ENCODE data around the gene TWNK. TPM values are rescaled to one million over a fixed set of nuclear protein-coding genes. Genes with fewer than 3 reads are reported as not detected.

TWNK gene
- total RNA-seq, 1 experiment from 2014 or later = 38.7 TPM

DNA sequence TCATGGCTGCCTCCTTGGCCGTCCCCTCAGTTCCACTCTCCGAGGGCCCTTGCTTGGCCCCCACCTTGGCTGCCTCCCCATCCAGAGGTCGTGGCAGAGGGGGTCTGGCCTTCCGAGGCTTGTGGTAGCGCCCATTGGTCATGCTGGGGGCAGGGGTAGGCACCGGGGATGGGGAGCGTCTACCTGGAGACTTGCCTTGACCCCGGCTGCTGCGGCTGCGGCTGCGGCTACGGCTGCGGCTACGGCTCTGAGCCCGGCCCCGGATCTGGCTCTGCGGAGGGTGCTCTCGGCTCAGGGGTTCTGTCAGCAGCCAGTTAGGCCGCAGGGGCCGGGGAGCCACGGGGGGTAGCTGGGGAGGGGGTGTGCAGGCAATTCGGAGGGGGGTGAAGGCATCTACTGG, 23.0 kb downstream of the TWNK start:
- H2BK12ac ChIP-seq (ENCODE audit: insufficient read length, low read depth, low read length) = no peak overlapping the region
- no peak overlapping the region for H3K23ac ChIP-seq (ENCODE audit: insufficient read length, low read depth, low read length)
- no peaks in the 10 kb centered on the region for H3K23me2 ChIP-seq (ENCODE audit: insufficient read length, low read depth, low read length, poor library complexity, severe bottlenecking)
- no peak overlapping the region for H3K27ac Mint-ChIP-seq
- peaks cover 19 to 35% of the 10 kb centered on the region in 2 experiments for H3K4me1 Mint-ChIP-seq
- no peaks in the 10 kb centered on the region for H3K4me1 ChIP-seq (ENCODE audit: insufficient read depth, low read length)
- H3K36me3 Mint-ChIP-seq (ENCODE audit: insufficient read depth in 1 of 3, low read depth in 3 of 3) = peaks cover 7 to 21% (median 17%) of the 10 kb centered on the region in 3 experiments; a peak in 5 of 7 replicates
- peaks cover 18% of the 10 kb centered on the region for H3K27me3 Mint-ChIP-seq (ENCODE audit: low read depth)
- no peak overlapping the region for H3K56ac ChIP-seq (ENCODE audit: insufficient read length, low read depth, low read length)
- no peaks in the 10 kb centered on the region for H3K79me1 ChIP-seq (ENCODE audit: insufficient read depth, low read depth, low read length, poor library complexity, severe bottlenecking)
- H3K4me3 Mint-ChIP-seq = no peak overlapping the region
- no peak overlapping the region for H4K8ac ChIP-seq (replicated peaks; ENCODE audit: insufficient read length, low read depth, low read length)
- H2AK5ac ChIP-seq (ENCODE audit: insufficient read length, low read length) = no peak overlapping the region
- TF ChIP-seq, protein P1, sequence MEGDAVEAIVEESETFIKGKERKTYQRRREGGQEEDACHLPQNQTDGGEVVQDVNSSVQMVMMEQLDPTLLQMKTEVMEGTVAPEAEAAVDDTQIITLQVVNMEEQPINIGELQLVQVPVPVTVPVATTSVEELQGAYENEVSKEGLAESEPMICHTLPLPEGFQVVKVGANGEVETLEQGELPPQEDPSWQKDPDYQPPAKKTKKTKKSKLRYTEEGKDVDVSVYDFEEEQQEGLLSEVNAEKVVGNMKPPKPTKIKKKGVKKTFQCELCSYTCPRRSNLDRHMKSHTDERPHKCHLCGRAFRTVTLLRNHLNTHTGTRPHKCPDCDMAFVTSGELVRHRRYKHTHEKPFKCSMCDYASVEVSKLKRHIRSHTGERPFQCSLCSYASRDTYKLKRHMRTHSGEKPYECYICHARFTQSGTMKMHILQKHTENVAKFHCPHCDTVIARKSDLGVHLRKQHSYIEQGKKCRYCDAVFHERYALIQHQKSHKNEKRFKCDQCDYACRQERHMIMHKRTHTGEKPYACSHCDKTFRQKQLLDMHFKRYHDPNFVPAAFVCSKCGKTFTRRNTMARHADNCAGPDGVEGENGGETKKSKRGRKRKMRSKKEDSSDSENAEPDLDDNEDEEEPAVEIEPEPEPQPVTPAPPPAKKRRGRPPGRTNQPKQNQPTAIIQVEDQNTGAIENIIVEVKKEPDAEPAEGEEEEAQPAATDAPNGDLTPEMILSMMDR (conservative IDR thresholded peaks at IDR 0.05) = no peak
- no peak overlapping the region for H2BK5ac ChIP-seq (ENCODE audit: insufficient read length, low read length)
- no peaks in the 10 kb centered on the region for H3K9me3 ChIP-seq (ENCODE audit: control insufficient read depth, low read depth, low read length)
- no peak overlapping the region for H2BK120ac ChIP-seq (ENCODE audit: low read depth, low read length, poor library complexity, severe bottlenecking)
- H4K20me1 ChIP-seq (ENCODE audit: control insufficient read depth, insufficient read depth, insufficient read length) = no peaks in the 10 kb centered on the region
- no peak overlapping the region for H2AFZ ChIP-seq (ENCODE audit: low read length)
- no peak overlapping the region for H3K18ac ChIP-seq (ENCODE audit: insufficient read length, low read depth, low read length)
- H3K27ac ChIP-seq (ENCODE audit: insufficient read length, low read depth, low read length) = no peak overlapping the region
- no peak for DNase-seq
- H3K27me3 ChIP-seq (ENCODE audit: insufficient read depth, low read length) = no peaks in the 10 kb centered on the region
- H4K91ac ChIP-seq (ENCODE audit: insufficient read length, low read depth, low read length) = no peak overlapping the region
- no peak overlapping the region for H2BK15ac ChIP-seq (ENCODE audit: low read depth, low read length)
- no peak overlapping the region for H2BK20ac ChIP-seq (ENCODE audit: low read depth, low read length, poor library complexity, severe bottlenecking)
- no peaks in the 10 kb centered on the region; a peak in 1 of 5 replicates for H3K9me3 Mint-ChIP-seq
- H3K4me2 ChIP-seq (ENCODE audit: insufficient read depth, insufficient read length, low read length) = no peak overlapping the region
- no peak overlapping the region for H3T11ph ChIP-seq (ENCODE audit: low read length)
- no peak overlapping the region for H3K14ac ChIP-seq (ENCODE audit: insufficient read depth, low read length)
- no peaks in the 10 kb centered on the region for H3K79me2 ChIP-seq (ENCODE audit: insufficient read depth, low read length)
- no peak overlapping the region for H3K9ac ChIP-seq (ENCODE audit: extremely low read depth, insufficient read length, low read length)
- H4K5ac ChIP-seq (ENCODE audit: insufficient read length, low read depth, low read length) = no peak overlapping the region
- no CpG with 5 or more reads among the region's 22 CpGs for WGBS (ENCODE audit: extremely low coverage, insufficient read length, low lambda C conversion rate)
- no peak overlapping the region for H3K4ac ChIP-seq (ENCODE audit: low read depth, low read length)
